ENCODE data around the gene C11orf97. TPM values are rescaled to one million over a fixed set of nuclear protein-coding genes. Genes with fewer than 3 reads are reported as not detected.

Gene C11orf97
- total RNA-seq, 1 donor from 2014 or later, result not detected

DNA sequence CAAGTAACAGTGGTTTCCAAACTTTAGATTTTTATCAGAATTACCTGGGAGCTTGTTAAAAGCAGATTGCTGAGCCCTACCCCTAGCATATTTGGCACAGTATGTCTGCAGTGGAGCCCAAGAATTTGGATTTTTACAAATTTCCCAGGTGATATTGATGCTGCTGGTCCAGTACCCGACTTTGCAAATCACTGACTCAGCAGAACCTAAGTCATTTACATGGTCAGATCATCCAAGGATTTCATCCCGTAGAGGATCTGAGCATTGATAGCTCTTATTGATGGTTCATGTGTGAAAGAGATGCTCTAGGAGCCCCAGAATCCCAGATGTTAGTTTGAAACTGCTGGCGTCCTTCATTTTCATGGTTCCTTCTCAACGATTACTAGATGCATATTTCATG, 6.0 kb downstream of the C11orf97 start:
- no peak for DNase-seq
- H3K9me3 ChIP-seq (replicated peaks), result no peaks in the 10 kb centered on the region
- H3K4me1 ChIP-seq, result peaks cover 3% of the 10 kb centered on the region
- no peak overlapping the region for H3K27ac ChIP-seq (replicated peaks)
- no peaks in the 10 kb centered on the region for H3K36me3 ChIP-seq
- H3K27me3 ChIP-seq (ENCODE audit: low read depth), result peaks cover 15% of the 10 kb centered on the region
- no peak overlapping the region for H3K4me3 ChIP-seq
- intact Hi-C loops (cut with micrococcal nuclease), result no loop called here
- TF ChIP-seq, protein P1, sequence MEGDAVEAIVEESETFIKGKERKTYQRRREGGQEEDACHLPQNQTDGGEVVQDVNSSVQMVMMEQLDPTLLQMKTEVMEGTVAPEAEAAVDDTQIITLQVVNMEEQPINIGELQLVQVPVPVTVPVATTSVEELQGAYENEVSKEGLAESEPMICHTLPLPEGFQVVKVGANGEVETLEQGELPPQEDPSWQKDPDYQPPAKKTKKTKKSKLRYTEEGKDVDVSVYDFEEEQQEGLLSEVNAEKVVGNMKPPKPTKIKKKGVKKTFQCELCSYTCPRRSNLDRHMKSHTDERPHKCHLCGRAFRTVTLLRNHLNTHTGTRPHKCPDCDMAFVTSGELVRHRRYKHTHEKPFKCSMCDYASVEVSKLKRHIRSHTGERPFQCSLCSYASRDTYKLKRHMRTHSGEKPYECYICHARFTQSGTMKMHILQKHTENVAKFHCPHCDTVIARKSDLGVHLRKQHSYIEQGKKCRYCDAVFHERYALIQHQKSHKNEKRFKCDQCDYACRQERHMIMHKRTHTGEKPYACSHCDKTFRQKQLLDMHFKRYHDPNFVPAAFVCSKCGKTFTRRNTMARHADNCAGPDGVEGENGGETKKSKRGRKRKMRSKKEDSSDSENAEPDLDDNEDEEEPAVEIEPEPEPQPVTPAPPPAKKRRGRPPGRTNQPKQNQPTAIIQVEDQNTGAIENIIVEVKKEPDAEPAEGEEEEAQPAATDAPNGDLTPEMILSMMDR (IDR thresholded peaks at IDR 0.05; ENCODE audit: borderline replicate concordance), result no peak

DNA sequence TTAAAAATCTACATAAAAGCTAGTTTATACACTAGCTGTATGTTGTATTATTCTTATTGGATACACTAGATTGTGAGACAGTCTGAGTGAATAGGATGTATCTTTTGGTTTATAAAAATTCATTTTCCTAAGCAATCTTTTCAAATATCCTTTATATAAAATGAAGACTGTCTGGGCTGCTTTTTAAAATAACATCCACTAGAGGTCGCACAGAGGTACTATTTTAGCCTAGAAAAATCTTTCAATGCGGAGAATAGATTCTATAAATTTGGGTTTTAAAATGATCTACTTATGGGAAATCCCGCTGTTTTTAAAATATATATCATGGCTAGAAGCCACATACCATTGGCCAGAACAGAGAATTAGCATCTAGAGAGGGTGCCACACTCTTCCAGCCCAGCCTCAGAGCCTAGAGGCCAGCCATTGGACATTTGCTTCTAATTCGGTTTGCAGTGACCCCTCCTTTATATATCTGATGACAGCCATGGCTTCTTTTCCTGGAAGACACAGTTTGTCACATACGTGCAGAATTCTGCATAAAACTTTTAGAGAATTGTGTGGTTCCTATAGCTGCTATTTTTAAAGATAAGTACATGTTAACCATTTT, 7.3 kb downstream of the C11orf97 start:
- H3K4me1 ChIP-seq, result peaks cover 3% of the 10 kb centered on the region
- H3K27ac ChIP-seq (replicated peaks), result no peak overlapping the region
- no peaks in the 10 kb centered on the region for H3K36me3 ChIP-seq
- intact Hi-C loops (cut with micrococcal nuclease), result loop anchor here (5.0 kb wide), 1 partner anchor 83 kb away; no protein-coding TSS in a partner anchor
- peaks cover 12% of the 10 kb centered on the region for H3K27me3 ChIP-seq (ENCODE audit: low read depth)
- no peak for DNase-seq
- TF ChIP-seq, protein P1 (IDR thresholded peaks at IDR 0.05; ENCODE audit: borderline replicate concordance), result peak; percentile 73
- H3K9me3 ChIP-seq (replicated peaks), result no peaks in the 10 kb centered on the region
- no peak overlapping the region for H3K4me3 ChIP-seq

DNA sequence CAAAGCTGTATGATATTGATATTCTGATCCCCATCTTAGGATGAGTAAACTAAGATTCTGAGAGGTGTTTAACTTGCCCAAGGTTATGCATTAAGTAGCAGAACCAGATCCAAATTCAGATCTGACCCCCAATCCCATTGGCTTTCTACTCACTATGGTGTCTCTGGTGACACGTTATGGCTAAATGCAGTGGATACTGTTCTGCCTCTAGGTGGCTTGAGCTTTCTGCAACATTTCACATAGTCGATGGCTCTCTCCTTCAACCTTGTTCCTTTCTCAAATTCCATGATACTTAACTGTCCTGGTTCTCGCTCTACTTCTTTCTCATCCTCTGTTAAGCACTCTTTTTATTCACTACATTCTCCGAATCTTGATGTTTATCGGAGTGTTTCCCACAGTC, 9.4 kb downstream of the C11orf97 start:
- DNase-seq, result no peak
- Histone ChIP-seq H3K9me3 (replicated peaks) (no peaks in the 10 kb centered on the region), H3K4me3 (no peak overlapping the region), H3K36me3 (no peaks in the 10 kb centered on the region), H3K27me3 (ENCODE audit: low read depth) (peaks cover 16% of the 10 kb centered on the region), H3K27ac (replicated peaks) (no peak overlapping the region), H3K4me1 (peaks cover 3% of the 10 kb centered on the region)
- TF ChIP-seq, protein P1 (IDR thresholded peaks at IDR 0.05; ENCODE audit: borderline replicate concordance), result peak; percentile 45
- intact Hi-C loops (cut with micrococcal nuclease), result loop anchor here (5.0 kb wide), 1 partner anchor 81 kb away; no protein-coding TSS in a partner anchor

DNA sequence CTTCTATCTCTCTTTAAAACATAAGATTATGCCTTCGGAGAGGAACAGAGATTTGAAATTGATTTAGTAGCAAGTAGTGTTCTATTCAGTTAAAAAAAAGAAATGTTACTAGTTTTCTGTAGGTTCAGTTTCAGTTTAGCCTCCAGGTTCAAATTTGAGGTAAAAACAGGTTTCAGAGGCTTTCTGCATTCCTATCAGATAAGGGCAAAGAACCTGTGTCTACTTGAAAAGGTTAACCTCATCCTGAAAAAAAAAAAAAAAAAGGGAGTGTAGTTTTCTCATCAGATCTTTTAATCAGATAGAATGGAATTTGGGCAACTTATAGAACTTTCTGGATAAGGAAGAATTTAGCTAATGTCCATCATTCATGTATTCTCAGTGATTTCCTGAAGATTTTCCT, 12.1 kb downstream of the C11orf97 start:
- Histone ChIP-seq H3K9me3 (replicated peaks) (no peaks in the 10 kb centered on the region), H3K27ac (replicated peaks) (no peak overlapping the region), H3K4me1 (peaks cover 3% of the 10 kb centered on the region), H3K4me3 (no peak overlapping the region), H3K36me3 (no peaks in the 10 kb centered on the region), H3K27me3 (ENCODE audit: low read depth) (peaks cover 33% of the 10 kb centered on the region)
- TF ChIP-seq, protein P1 (IDR thresholded peaks at IDR 0.05; ENCODE audit: borderline replicate concordance), result no peak
- intact Hi-C loops (cut with micrococcal nuclease), result loop anchor here (5.0 kb wide), 1 partner anchor 78 kb away; no protein-coding TSS in a partner anchor
- no peak for DNase-seq

DNA sequence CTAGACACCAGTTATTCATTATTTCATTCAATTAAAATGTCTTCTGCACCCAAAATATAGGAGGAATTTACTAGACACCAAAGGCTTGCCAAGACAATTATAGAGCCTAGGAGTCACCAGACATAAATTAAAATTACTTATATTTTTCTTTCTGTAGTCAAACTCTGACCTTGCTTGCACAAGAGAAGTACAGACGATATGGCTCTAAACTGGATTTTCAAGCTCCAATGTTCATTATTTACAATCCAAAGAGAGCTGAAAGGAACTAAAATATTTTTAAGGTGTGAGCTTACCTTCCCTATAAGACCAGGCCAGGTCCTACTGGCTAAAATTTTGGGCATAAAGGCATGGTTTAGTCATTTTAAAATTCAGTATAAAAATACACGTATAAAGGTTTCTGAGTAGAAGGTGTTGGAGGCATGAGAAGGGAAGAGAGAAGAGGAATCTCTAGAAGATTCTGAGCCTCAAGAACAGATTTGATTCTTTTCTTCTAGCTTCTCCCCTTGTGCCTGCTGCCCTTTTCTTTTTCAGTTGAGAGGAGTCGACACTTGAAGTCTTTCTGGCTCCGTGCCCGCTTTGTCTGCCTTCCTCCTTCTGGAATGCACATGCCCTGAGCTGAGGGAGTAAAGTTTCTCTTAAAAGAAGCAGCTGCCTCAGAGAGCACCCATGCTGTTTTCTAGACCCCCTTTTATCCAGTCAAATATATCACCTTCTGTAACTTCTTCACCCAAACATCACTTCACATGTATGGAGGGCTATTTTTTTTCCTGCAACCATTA, 13.5 kb downstream of the C11orf97 start:
- TF ChIP-seq, protein P1 (IDR thresholded peaks at IDR 0.05; ENCODE audit: borderline replicate concordance), result no peak
- intact Hi-C loops (cut with micrococcal nuclease), result no loop called here
- Histone ChIP-seq H3K27ac (replicated peaks) (no peak overlapping the region), H3K4me1 (no peaks in the 10 kb centered on the region), H3K9me3 (replicated peaks) (no peaks in the 10 kb centered on the region), H3K4me3 (no peak overlapping the region), H3K36me3 (no peaks in the 10 kb centered on the region), H3K27me3 (ENCODE audit: low read depth) (peaks cover 33% of the 10 kb centered on the region)
- DNase-seq, result peak; percentile 66

Measured in left ventricle myocardium inferior (tissue), 1 donor.